Kidney tubule cell (primary cell): ENCODE results near the gene TMOD4.
A peak's percentile ranks its signal among the peaks of the same experiment; 100 is the strongest.

Source experiments
- DNase-seq: peaks from one replicate; pipeline ENCODE4 v3.0.0-alpha.2; 2018; ENCODE audit warnings: low spot score

The TMOD4 gene

DNA sequence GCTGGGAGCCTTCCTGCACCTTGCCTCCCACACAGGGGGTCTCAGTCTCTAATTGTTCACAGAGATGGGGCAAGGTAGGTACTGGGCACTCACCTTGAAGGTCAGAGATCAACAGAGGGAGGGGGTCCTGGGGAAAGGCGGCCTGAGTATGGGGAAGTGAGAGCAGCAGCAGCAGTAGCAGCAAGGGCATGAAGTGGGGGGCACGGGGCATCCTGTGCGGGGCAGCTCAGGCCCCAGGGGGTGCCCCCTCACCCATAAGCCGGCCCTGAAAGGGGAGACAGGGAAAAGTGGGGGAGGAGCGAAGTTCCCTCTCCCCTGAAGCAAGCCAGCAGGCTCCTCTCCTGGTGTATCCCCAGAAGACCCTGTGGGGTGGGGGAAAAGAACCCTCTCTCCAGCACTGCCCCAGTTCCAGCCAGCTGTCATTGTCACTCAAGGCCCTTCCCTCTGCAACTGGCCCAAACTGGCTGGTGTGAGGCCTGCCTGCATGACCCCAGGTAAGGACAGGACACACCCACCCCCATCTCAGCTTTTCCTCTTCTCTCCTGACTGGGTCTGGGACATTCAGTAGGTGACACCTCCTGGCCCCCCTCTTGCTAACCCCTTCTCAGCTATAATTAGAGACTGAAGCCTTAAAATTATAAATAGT lies 33.2 kb downstream of the TMOD4 start:
- DNase-seq = no peak

- DNase-seq = no peak
These were observed 38.0 kb downstream of the TMOD4 start for GRCh38 chr1:151137789-151138188.

DNA sequence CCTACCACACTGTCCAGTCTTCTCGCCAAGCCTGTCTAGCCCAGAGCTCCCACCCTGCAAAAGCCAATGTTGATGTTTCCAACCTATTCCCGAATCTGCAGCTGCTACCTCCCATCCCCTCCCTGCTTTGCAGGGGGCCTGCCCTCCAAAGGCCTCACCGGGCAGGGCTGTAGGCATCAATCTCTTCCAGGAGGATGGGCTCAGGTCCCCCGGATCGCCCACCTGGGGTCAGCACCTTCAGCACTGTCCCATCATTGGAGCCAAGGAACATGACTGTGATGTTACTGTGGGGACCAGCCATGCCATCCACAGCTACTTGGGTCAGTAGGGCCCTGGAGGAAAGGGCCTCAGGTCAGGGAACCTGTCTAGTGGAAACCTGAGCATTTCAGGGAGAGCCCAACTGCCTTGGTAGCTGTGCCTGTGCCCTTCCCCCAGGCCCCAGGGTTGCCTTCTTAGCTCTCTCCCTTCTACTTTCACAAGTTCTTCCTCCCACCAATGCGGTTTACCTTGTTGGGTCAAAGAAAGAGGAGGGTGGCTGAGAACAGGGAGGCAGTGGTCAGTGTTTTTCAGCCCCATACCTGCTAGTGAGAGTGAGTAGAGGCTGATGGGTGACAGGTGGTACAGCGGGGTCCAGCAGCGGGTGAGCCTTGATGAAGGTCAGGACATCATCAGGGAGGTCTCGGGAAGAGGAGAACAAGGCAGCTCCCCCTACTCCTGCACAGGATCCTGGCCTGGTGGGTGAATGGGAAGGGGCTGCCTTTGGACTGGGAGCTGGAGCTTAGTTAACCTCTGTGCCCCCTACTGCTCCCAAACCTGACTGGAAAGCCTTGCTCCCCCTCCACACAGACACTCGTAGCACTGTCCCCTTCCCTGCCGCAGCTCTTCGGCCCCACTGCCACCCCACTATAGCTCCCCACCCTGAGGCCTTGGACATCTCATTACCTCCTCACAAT lies 40.1 kb downstream of the TMOD4 start:
- no peak for DNase-seq

DNA sequence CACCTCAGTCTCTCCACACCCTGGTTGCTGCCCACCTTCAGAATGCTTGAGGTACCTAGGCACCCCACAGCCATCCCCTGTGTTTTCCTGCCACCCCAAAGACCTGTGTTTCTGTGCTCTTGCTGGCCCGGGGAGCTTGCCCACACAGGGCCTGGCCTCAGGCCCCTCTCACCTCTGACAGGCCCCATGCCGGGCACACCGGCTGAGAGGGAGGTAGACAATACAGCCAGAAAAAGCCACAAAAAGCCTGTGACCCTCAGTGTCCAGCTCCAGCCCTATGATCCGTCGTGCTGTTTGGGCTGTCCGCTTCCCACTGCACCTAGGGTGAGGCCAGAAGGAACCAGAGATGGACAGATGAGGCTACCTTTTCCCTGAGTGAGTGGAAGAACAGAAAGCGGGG lies 40.8 kb downstream of the TMOD4 start:
- DNase-seq = no peak

GRCh38 chr1:151134396-151134795 lies 41.4 kb downstream of the TMOD4 start:
- no peak for DNase-seq

DNA sequence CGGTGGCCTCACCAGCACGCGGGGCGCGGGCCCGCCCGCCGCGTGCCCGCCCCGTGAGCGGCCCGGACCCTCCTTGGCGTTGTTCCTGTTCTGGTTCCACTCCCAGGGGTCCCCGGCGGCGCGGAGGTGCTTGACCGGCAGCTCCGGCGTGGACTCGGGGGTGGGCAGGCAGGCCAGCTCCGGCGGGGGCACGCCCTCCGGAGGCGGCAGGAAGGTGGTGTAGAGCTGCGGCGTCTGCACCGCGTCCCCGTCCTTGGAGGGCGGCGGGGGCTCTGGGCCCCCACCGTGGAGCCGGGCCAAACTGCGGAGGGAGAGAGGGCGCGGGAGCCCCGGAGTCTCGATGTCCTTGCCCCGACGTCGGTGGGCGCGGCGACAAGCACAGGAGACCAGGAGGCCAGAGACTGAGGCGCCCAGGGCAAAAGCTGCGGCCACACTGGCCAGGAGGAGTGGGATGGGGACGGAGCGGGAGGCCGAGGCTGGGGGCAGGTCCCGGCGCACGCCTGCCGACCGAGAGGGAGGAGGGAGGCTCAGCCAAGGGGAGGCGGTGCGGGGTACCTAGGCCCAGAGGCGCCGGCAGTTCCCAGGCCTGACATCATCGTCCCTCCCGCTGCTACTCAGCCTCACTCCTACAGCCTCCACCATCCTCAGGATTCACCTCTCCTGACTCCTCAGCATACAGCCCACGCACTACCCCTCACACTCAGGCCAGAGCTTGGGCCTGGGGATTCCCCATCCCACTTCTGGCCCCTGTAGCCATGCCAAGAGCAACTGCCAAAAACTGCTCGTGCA lies 42.6 kb downstream of the TMOD4 start:
- no peak for DNase-seq

DNA sequence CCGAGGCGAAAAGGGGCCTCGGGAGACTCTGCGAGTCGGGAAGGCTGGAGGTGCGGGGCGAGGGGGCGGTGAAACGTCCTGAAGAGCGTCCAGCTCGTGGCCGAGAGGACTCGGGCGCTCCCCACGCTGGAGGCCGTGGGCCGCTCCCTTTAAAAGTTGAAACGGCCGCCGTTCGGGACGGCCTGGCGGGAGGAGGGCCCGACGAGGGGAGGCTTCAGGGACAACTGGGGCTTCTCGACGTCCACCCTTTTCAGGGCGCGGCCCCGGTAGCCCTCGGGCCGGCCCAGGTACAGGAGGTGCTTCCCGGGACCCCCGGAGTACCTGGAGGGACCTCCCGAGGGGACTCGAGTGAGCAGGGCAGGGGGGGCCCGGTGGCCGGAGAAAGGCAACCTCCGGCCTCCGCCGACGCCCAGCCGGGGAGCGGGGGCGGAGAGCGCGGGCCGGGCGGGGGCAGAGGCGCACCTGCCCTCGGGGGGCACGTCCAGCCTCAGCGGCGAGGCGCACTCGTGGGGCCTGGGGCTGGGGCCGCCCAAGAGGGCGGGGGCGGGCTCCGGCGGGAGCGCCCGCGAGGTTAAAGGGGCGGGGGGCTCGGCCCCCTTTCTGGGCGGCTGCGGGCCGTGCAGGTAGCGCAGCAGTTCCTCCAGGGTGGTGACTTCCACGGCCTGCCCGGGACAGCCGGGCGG lies 43.3 kb downstream of the TMOD4 start:
- no peak for DNase-seq

- no peak for DNase-seq
These were observed 44.0 kb downstream of the TMOD4 start for GRCh38 chr1:151131701-151132334.

- peak; percentile 82 for DNase-seq
These were observed 44.7 kb downstream of the TMOD4 start for GRCh38 chr1:151130987-151131586.

GRCh38 chr1:151128800-151129199 lies 47.0 kb downstream of the TMOD4 start:
- no peak for DNase-seq

DNA sequence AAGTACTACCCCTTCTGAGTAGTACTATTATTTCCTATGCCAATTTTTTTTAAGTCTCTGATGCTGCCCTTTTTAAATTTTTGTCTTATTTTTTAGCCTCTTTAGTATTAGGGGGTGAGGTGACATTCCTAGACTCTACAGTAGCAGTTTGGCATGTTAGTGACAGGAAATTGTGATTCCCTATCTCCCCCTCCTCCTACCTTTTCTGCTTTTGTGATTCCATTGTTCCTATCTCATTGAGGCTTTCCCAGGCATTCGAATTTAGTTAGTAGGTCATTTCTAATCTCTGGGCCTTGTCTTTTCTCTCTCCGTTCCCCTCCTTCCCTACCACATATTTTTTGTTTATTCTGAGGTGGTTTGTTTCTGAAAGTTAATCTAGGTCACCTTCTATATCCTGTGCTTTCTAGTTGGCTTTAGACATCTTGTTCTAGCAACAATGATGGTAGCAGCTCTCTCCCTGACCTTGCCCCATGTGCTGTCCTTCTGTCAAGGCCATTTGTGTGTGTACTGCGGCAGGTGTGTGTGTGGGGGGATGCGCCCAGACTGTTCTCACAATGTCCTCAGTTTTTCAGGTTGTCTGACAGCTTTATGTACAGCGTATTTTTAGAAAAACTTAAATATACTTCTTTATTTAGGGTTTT lies 50.9 kb downstream of the TMOD4 start:
- no peak for DNase-seq
